CD4-positive, alpha-beta T cell (primary cell): ENCODE measurements around the gene PODN. TPM values are rescaled to one million over a fixed set of nuclear protein-coding genes. Genes with fewer than 3 reads are reported as not detected.

ENCODE experiments used
- ATAC-seq: fragments of 200-7000 bp; cut with Tn5 transposase; one replicate; pipeline ENCODE4 v1.10.0; 2022; ENCODE audit warnings: mild to moderate bottlenecking; ENCODE audit not compliant: poor library complexity
- CTCF ChIA-PET: fragments of 350-600 bp; sonication (Branson Sonifier 250); formaldehyde crosslinking; loops from one replicate; lab custom pipeline; 2021; ENCODE audit warnings: antibody characterized with exemption, inconsistent platforms; lab: Charles Lee
- POLR2A ChIA-PET: fragments of 350-600 bp; sonication (Branson Sonifier 250); formaldehyde crosslinking; loops from one replicate; lab custom pipeline; 2021; ENCODE audit warnings: antibody characterized with exemption, inconsistent platforms; lab: Charles Lee
- DNase-seq, 14 experiments: peaks; one replicate each; pipeline ENCODE4 v3.0.0-alpha.2; 2013 to 2020; ENCODE audit warnings: mixed read lengths in 2 of 14
- H3K27ac ChIP-seq, 2 donors: one replicate each; pipeline versions ENCODE4 v1.5.1 to v1.7.0; 2013; ENCODE audit warnings: low read length in 2 of 2, low read depth in 1 of 2, mild to moderate bottlenecking in 1 of 2
- H3K27me3 ChIP-seq, 2 experiments: 1 replicate in 1 of 2; 2 replicates in 1 of 2; pipeline versions ENCODE4 v1.6.1 to v1.7.0; 2013; ENCODE audit warnings: low read length in 2 of 2, control low read depth in 1 of 2, mild to moderate bottlenecking in 1 of 2, moderate library complexity in 1 of 2; ENCODE audit not compliant: insufficient read depth in 2 of 2, control insufficient read depth in 1 of 2
- H3K36me3 ChIP-seq: one replicate; pipeline ENCODE4 v1.6.1; 2013; ENCODE audit warnings: low read length, control low read depth; ENCODE audit not compliant: insufficient read depth
- H3K4me1 ChIP-seq: one replicate; pipeline ENCODE4 v1.6.1; 2013; ENCODE audit warnings: low read length, control low read depth; ENCODE audit not compliant: insufficient read depth
- H3K4me3 ChIP-seq: one replicate; pipeline ENCODE4 v1.5.1; 2013; ENCODE audit warnings: mild to moderate bottlenecking, low read length, moderate library complexity
- H3K9me3 ChIP-seq, 2 experiments: 1 replicate in 1 of 2; 2 replicates in 1 of 2; pipeline versions ENCODE4 v1.6.1 to v1.7.0; 2013; ENCODE audit warnings: low read length in 2 of 2, mild to moderate bottlenecking in 2 of 2, control low read depth in 1 of 2, moderate library complexity in 1 of 2; ENCODE audit not compliant: control insufficient read depth in 1 of 2, insufficient read depth in 1 of 2
- H3K27ac Mint-ChIP-seq: one replicate; pipeline ENCODE4 v1.8.0; 2020; ENCODE audit warnings: mixed read lengths
- H3K27me3 Mint-ChIP-seq: one replicate; pipeline ENCODE4 v1.8.0; 2021; ENCODE audit warnings: mixed read lengths
- H3K36me3 Mint-ChIP-seq: one replicate; pipeline ENCODE4 v1.8.0; 2021; ENCODE audit warnings: low read depth, mixed read lengths
- H3K4me1 Mint-ChIP-seq: one replicate; pipeline ENCODE4 v1.8.0; 2021; ENCODE audit warnings: low read depth, mixed read lengths
- H3K4me3 Mint-ChIP-seq: one replicate; pipeline ENCODE4 v1.8.0; 2020; ENCODE audit warnings: mild to moderate bottlenecking, mixed read lengths
- H3K9me3 Mint-ChIP-seq: one replicate; pipeline ENCODE4 v1.8.0; 2020; ENCODE audit warnings: mixed read lengths
- intact Hi-C, 2 experiments: fragments of 100-400 bp; cut with DNase I in 1 of 2; cut with micrococcal nuclease in 1 of 2; formaldehyde crosslinking; loops; one replicate each; pipeline versions ENCODE4 v1.15.1 to v1.9.0; 2023 to 2025; cut with DNase I, micrococcal nuclease
- total RNA-seq, 174 experiments: library from RNA in 2 of 174; stranded (reverse) in 2 of 174; gene quantifications; one replicate each; pipeline ENCODE4 v1.2.3 and lab custom pipeline; 2021 to 2026
- TF ChIP-seq, protein P1 (sequence below): fragments of 200-600 bp; IDR thresholded peaks from one replicate; pipeline ENCODE4 v1.8.0; 2022; ENCODE audit warnings: antibody characterized with exemption, mild to moderate bottlenecking

PODN gene
- total RNA-seq, 2 experiments from 2014 or later = not detected

DNA sequence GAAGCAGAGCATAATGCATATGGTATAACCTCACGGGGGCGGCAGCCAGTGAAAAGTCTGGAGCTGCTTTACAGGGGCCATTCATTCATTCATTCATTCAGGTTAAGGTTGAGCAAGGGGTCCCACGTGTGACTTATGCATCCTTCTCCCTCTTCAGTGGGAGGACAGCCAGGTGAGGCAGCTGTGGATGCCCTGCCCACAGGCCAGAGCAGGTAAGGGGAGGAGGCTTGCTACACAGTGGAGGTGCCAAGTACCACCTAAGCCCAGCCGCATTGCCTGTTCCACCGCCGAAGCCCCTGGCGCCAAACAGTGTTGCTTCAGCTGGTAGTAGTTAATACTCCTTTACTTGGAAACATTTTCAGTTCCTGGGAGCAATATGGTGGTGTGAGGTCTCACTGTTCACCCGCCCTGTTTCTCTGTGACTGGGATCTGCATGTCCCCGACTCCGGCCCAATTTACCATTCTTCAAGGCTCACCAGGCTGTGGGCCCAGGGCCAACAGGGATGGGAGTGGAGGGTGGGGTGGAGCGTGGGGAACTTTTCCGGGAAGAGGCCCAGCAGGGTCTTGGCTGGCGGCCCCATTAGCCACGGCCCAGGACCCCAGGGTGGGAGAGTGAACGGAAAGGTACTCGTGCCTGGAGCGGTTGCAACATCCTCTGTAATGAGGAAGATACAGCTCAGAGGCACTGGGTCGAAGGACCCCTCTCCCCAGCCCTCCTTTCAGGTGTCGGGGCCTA lies 722 bp upstream of the PODN start:
- Histone ChIP-seq H3K4me1 (peaks cover 20% of the 10 kb centered on the region), H3K4me3 (no peak overlapping the region), H3K27ac (no peak overlapping the region), H3K9me3 (peaks cover 0 to 14% of the 10 kb centered on the region in 2 experiments), H3K36me3 (no peaks in the 10 kb centered on the region), H3K27me3 (peaks cover 35 to 55% of the 10 kb centered on the region in 2 experiments)
- intact Hi-C loops = no loop called here
- DNase-seq (no peak), ATAC-seq (no peak)
- H3K4me3 Mint-ChIP-seq = peak overlapping the region; percentile 17
- no peak overlapping the region for H3K27ac Mint-ChIP-seq
- CTCF ChIA-PET = no interaction called here
- TF ChIP-seq, protein P1, sequence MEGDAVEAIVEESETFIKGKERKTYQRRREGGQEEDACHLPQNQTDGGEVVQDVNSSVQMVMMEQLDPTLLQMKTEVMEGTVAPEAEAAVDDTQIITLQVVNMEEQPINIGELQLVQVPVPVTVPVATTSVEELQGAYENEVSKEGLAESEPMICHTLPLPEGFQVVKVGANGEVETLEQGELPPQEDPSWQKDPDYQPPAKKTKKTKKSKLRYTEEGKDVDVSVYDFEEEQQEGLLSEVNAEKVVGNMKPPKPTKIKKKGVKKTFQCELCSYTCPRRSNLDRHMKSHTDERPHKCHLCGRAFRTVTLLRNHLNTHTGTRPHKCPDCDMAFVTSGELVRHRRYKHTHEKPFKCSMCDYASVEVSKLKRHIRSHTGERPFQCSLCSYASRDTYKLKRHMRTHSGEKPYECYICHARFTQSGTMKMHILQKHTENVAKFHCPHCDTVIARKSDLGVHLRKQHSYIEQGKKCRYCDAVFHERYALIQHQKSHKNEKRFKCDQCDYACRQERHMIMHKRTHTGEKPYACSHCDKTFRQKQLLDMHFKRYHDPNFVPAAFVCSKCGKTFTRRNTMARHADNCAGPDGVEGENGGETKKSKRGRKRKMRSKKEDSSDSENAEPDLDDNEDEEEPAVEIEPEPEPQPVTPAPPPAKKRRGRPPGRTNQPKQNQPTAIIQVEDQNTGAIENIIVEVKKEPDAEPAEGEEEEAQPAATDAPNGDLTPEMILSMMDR = no peak
- peaks cover 42% of the 10 kb centered on the region for H3K27me3 Mint-ChIP-seq
- POLR2A ChIA-PET = no interaction called here
- H3K36me3 Mint-ChIP-seq = no peaks in the 10 kb centered on the region
- no peaks in the 10 kb centered on the region for H3K9me3 Mint-ChIP-seq
- H3K4me1 Mint-ChIP-seq = peaks cover 17% of the 10 kb centered on the region

DNA sequence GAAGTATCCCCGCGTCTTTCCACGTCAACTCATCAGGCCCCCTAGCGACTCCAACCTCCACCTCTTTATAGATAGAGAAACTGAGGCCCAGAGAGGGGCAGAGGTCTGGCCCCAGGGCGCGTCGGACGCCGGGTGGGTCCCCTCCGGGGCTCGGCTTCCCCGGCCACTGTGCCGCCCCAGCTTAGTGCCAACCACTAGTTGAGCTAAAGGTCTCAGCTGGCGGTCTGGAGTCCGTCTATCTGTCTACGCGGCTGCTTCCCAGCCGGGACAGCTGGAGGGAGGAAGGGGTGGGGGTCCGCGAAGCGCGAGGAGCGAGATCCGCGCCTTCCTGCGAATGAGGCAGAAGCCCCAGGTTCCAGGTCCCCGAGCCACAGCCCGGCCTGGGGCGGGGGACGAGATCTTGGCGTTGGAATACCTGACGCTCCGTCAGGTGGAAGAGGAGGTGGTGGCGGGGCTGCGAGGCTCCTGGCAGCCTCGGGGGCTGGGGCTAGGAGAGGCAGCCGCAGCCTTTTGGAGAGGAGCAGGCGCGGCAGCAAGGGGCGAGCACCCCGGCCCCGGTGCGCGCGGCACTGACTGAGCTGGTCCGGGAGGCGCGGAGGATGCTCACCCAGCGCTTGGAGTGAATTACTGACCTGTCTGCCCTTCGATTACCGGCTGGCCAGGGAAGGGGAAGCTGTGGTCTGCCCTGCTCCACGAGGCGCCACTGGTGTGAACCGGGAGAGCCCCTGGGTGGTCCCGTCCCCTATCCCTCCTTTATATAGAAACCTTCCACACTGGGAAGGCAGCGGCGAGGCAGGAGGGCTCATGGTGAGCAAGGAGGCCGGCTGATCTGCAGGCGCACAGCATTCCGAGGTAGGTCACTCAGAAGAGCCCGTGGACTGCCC lies 937 bp downstream of the PODN start:
- H3K27ac Mint-ChIP-seq = no peak overlapping the region
- POLR2A ChIA-PET = no interaction called here
- Histone ChIP-seq H3K4me1 (peaks cover 20% of the 10 kb centered on the region), H3K27ac (no peak overlapping the region), H3K36me3 (no peaks in the 10 kb centered on the region), H3K27me3 (peaks cover 35 to 55% of the 10 kb centered on the region in 2 experiments), H3K9me3 (peaks cover 0 to 14% of the 10 kb centered on the region in 2 experiments), H3K4me3 (peak overlapping the region; percentile 28)
- DNase-seq (no peak), ATAC-seq (no peak)
- TF ChIP-seq, protein P1 = no peak
- CTCF ChIA-PET = no interaction called here
- H3K36me3 Mint-ChIP-seq = no peaks in the 10 kb centered on the region
- peaks cover 42% of the 10 kb centered on the region for H3K27me3 Mint-ChIP-seq
- no peaks in the 10 kb centered on the region for H3K9me3 Mint-ChIP-seq
- intact Hi-C loops = no loop called here
- H3K4me3 Mint-ChIP-seq = peak overlapping the region; percentile 60
- H3K4me1 Mint-ChIP-seq = peaks cover 17% of the 10 kb centered on the region

DNA sequence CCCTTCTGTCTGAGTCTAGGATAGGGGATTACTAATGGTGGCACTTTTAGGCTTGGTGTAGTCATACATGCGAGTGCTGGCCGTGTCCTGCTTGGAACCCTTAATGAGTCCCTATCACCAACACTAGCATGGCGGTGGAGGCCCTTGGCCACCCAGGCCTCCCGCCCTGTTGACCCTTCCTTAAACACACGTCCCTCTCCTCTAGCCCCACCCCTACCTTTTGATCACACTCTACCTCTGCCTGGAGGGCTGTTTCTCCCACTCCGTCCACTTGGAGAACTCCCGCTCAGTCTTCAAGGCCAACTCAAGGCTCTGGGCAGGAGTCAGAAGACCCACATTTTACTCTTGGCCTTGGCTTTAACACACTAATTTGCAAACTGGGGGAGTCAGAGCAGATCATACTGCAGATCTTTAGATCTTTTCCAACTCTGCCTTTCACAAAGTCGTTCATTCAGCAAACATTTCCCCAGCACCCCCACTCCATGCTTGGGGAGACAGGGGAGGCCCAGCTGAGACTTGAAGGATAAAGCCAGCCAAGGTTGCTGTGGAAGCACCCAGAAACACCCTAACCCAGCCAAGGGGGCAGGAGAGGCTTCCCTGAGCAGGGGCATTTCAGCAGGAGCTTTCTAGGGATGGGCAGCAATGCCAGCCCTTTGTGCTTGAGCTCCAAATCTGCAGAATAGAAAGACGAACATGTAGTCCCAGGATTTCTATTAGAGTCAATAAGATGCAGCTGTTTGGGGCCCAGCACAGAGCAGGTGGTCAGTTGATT lies 1.9 kb downstream of the PODN start:
- H3K36me3 ChIP-seq = no peaks in the 10 kb centered on the region
- no peak overlapping the region for H3K27ac ChIP-seq
- CTCF ChIA-PET = no interaction called here
- H3K4me3 Mint-ChIP-seq = peak overlapping the region; percentile 60
- DNase-seq (no peak), ATAC-seq (no peak)
- TF ChIP-seq, protein P1 = no peak
- peaks cover 20% of the 10 kb centered on the region for H3K4me1 ChIP-seq
- peaks cover 0 to 14% of the 10 kb centered on the region in 2 experiments for H3K9me3 ChIP-seq
- POLR2A ChIA-PET = no interaction called here
- H3K27me3 ChIP-seq = peaks cover 35 to 55% of the 10 kb centered on the region in 2 experiments
- no peak overlapping the region for H3K4me3 ChIP-seq
- H3K27ac Mint-ChIP-seq = no peak overlapping the region
- H3K9me3 Mint-ChIP-seq = no peaks in the 10 kb centered on the region
- peaks cover 17% of the 10 kb centered on the region for H3K4me1 Mint-ChIP-seq
- H3K27me3 Mint-ChIP-seq = peaks cover 42% of the 10 kb centered on the region
- no peaks in the 10 kb centered on the region for H3K36me3 Mint-ChIP-seq
- intact Hi-C loops = no loop called here
